Endothelial cell of umbilical vein (primary cell): ENCODE measurements around the gene STX8. TPM values are rescaled to one million over a fixed set of nuclear protein-coding genes. Genes with fewer than 3 reads are reported as not detected.

Source experiments
- BruUV-seq: library from RNA; stranded (reverse); fragments of 400-500 nt; replicated peaks from 2 replicates; lab custom pipeline; 2021; lab: Mats Ljungman, UMichigan
- CTCF ChIA-PET: fragments of 300-600, 350-600 bp; sonication (Branson Sonifier 250); formaldehyde crosslinking; loops from one replicate; lab custom pipeline; 2021; ENCODE audit warnings: antibody characterized with exemption, inconsistent platforms; lab: Charles Lee
- POLR2A ChIA-PET: fragments of 300-600, 350-600 bp; sonication (Branson Sonifier 250); formaldehyde crosslinking; loops from one replicate; lab custom pipeline; 2021; ENCODE audit warnings: antibody characterized with exemption, inconsistent platforms; lab: Charles Lee
- DNase-seq: peaks from one replicate; pipeline ENCODE4 v3.0.0-alpha.2; 2011; ENCODE audit warnings: low read depth, low spot score
- FAIRE-seq: peaks from 2 replicates; lab custom pipeline; 2011; peaks lifted over from hg19 to GRCh38; lab: Jason Lieb, UNC
- H2AFZ ChIP-seq: 2 replicates; pipeline ENCODE4 v1.6.0; 2012; ENCODE audit warnings: low read depth, low read length, control low read depth, inconsistent platforms
- H3K27ac ChIP-seq: 2 replicates; pipeline ENCODE4 v1.5.1; 2011; ENCODE audit warnings: low read depth, mild to moderate bottlenecking, control low read depth, low read length, moderate library complexity; ENCODE audit not compliant: insufficient read depth
- H3K27me3 ChIP-seq, 2 experiments: 2 replicates each; pipeline versions ENCODE4 v1.6.0 to v1.6.1; 2011; ENCODE audit warnings: low read length in 2 of 2, mixed read lengths in 1 of 2; ENCODE audit not compliant: control insufficient read depth in 2 of 2, insufficient read depth in 2 of 2
- H3K36me3 ChIP-seq, 2 experiments: 2 replicates in 1 of 2; 3 replicates in 1 of 2; pipeline ENCODE4 v1.5.1; 2011; ENCODE audit warnings: low read length in 2 of 2, mild to moderate bottlenecking in 1 of 2, moderate library complexity in 1 of 2; ENCODE audit not compliant: control insufficient read depth in 2 of 2, insufficient read depth in 2 of 2; ENCODE audit errors: extremely low read depth in 1 of 2
- H3K4me1 ChIP-seq: 3 replicates; pipeline ENCODE4 v1.5.1; 2011; ENCODE audit warnings: mild to moderate bottlenecking, low read length; ENCODE audit not compliant: control insufficient read depth, insufficient read depth; ENCODE audit errors: extremely low read depth
- H3K4me2 ChIP-seq: 2 replicates; pipeline ENCODE4 v1.6.1; 2011; ENCODE audit warnings: low read length, control low read depth, mixed read lengths; ENCODE audit not compliant: insufficient read depth
- H3K4me3 ChIP-seq, 3 experiments: fragments of 200-600 bp in 1 of 3; sonication (generic), shearing (Covaris generic) in 1 of 3; replicated peaks in 1 of 3; 2 replicates each; pipeline ENCODE4 v1.5.1; 2011 to 2016; ENCODE audit warnings: control low read depth in 3 of 3, low read length in 3 of 3, mild to moderate bottlenecking in 2 of 3, inconsistent platforms in 1 of 3, low read depth in 1 of 3, moderate library complexity in 1 of 3; ENCODE audit not compliant: insufficient read depth in 1 of 3
- H3K79me2 ChIP-seq: 2 replicates; pipeline ENCODE4 v1.6.0; 2012; ENCODE audit warnings: low read length, inconsistent platforms; ENCODE audit not compliant: control insufficient read depth, insufficient read depth
- H3K9ac ChIP-seq: replicated peaks from 2 replicates; pipeline ENCODE3; 2011; ENCODE audit warnings: low read length, control low read depth; ENCODE audit not compliant: insufficient read depth; ENCODE audit errors: extremely low read depth
- H3K9me1 ChIP-seq: replicated peaks from 3 replicates; pipeline ENCODE4 v1.6.0; 2011; ENCODE audit warnings: mild to moderate bottlenecking, low read length; ENCODE audit not compliant: control insufficient read depth, insufficient read depth; ENCODE audit errors: extremely low read depth
- H3K9me3 ChIP-seq: replicated peaks from 2 replicates; pipeline ENCODE4 v1.5.1; 2012; ENCODE audit warnings: low read length, inconsistent platforms; ENCODE audit not compliant: control insufficient read depth, insufficient read depth
- H4K20me1 ChIP-seq: replicated peaks from 2 replicates; pipeline ENCODE3; 2011; ENCODE audit warnings: mild to moderate bottlenecking, low read length; ENCODE audit not compliant: control insufficient read depth, insufficient read depth; ENCODE audit errors: extremely low read depth
- CTCF ChIP-seq, 2 donors: IDR thresholded peaks; 1 replicate in 1 of 2; 2 replicates in 1 of 2; pipeline ENCODE4 v1.5.1; 2011; ENCODE audit warnings: low read length in 2 of 2, mild to moderate bottlenecking in 2 of 2, moderate library complexity in 2 of 2, control low read depth in 1 of 2, inconsistent platforms in 1 of 2, low read depth in 1 of 2; ENCODE audit not compliant: insufficient read depth in 1 of 2; ENCODE audit errors: extremely low read depth in 1 of 2
- EZH2 ChIP-seq: IDR thresholded peaks from 2 replicates; pipeline ENCODE4 v1.6.1; 2012; ENCODE audit warnings: borderline replicate concordance, low read depth, mild to moderate bottlenecking, moderate library complexity, low read length, inconsistent platforms; ENCODE audit not compliant: severe bottlenecking
- FOS ChIP-seq: IDR thresholded peaks from 2 replicates; pipeline ENCODE4 v1.6.1; 2011; ENCODE audit warnings: mild to moderate bottlenecking, low read length, moderate library complexity, borderline replicate concordance; ENCODE audit not compliant: insufficient read depth
- GATA2 ChIP-seq: IDR thresholded peaks from 2 replicates; pipeline ENCODE4 v1.7.0; 2011; ENCODE audit warnings: low read depth, mild to moderate bottlenecking, moderate library complexity, mixed read lengths, low read length; ENCODE audit not compliant: insufficient read length, insufficient read depth
- JUN ChIP-seq: IDR thresholded peaks from 2 replicates; pipeline ENCODE4 v1.6.1; 2011; ENCODE audit warnings: borderline replicate concordance, low read depth; ENCODE audit not compliant: insufficient read length, insufficient read depth
- MAX ChIP-seq: IDR thresholded peaks from 2 replicates; pipeline ENCODE4 v1.6.1; 2011; ENCODE audit not compliant: insufficient read depth, insufficient read length
- MYC ChIP-seq: IDR thresholded peaks from one replicate; pipeline ENCODE4 v1.6.1; 2011; ENCODE audit warnings: mild to moderate bottlenecking, low read depth, low read length
- POLR2A ChIP-seq: IDR thresholded peaks from 2 replicates; pipeline ENCODE4 v1.6.1; 2012; ENCODE audit warnings: low read depth, mild to moderate bottlenecking, control low read depth, low read length
- POLR2AphosphoS5 ChIP-seq: IDR thresholded peaks from 2 replicates; pipeline ENCODE4 v1.6.1; 2012; ENCODE audit warnings: low read depth, mild to moderate bottlenecking, control low read depth, low read length, moderate library complexity; ENCODE audit not compliant: insufficient read depth
- dilution Hi-C: fragments of 300-500 bp; cut with MboI; formaldehyde crosslinking; loops from one replicate; pipeline ENCODE4 v1.15.0; 2019; ENCODE audit warnings: low sequenced_read_pairs; ENCODE audit not compliant: extremely low pct_ligation_motif_present
- intact Hi-C: fragments of 100-400 bp; cut with micrococcal nuclease; formaldehyde crosslinking; loops from one replicate; pipeline ENCODE4 v1.10.0; 2022
- polyA plus RNA-seq, 4 experiments: library from polyadenylated mRNA; depleted of rRNA in 3 of 4; stranded (reverse) in 3 of 4; unstranded in 1 of 4; fragments of >200 nt; gene quantifications; 2 replicates each; pipeline versions ENCODE4 v1.2.1 to v1.2.3, GENCODE V29; 2011 to 2012; ENCODE audit warnings: missing spikeins in 1 of 4
- total RNA-seq: library from RNA; stranded (reverse); gene quantifications from 2 replicates; pipeline ENCODE4 v1.2.3, GENCODE V29; 2021

STX8 gene
- total and polyA plus RNA-seq, 2 donors (not counting 3 experiments of a cell fraction or from before 2014, with no cell fraction given) = 25.9 to 67.3 TPM

- Histone ChIP-seq H3K9me3 (no peaks in the 10 kb centered on the region), H3K27me3 (no peaks in the 10 kb centered on the region), H4K20me1 (no peaks in the 10 kb centered on the region), H3K4me1 (no peaks in the 10 kb centered on the region), H3K36me3 (no peaks in the 10 kb centered on the region), H3K79me2 (no peaks in the 10 kb centered on the region), H3K9me1 (no peaks in the 10 kb centered on the region), H3K9ac (no peak overlapping the region), H2AFZ (no peak overlapping the region), H3K27ac (no peak overlapping the region), H3K4me2 (no peak overlapping the region), H3K4me3 (no peak overlapping the region)
- DNase-seq (no peak), FAIRE-seq (no peak)
- ChIA-PET CTCF (no interaction called here), POLR2A (no interaction called here)
- intact Hi-C loops (no loop called here), dilution Hi-C loops (no loop called here)
- BruUV-seq = no TSS peak
- no peak for TF ChIP-seq GATA2
- TF ChIP-seq CTCF (IDR thresholded peaks at IDR 0.05; ENCODE audit: extremely low read depth in 1 of 2, insufficient read depth in 1 of 2, low read depth in 1 of 2, low read length in 2 of 2) = no peak
- no peak for TF ChIP-seq MYC
- TF ChIP-seq POLR2AphosphoS5 = no peak
- no peak for TF ChIP-seq JUN
- no peak for TF ChIP-seq FOS
- TF ChIP-seq EZH2 = no peak
- no peak for TF ChIP-seq POLR2A
- TF ChIP-seq MAX = no peak
Observed at GRCh38 chr17:9538626-9539025, 37.0 kb downstream of the STX8 start.
